ENCODE data around the gene KIF20A. TPM values are rescaled to one million over a fixed set of nuclear protein-coding genes. Genes with fewer than 3 reads are reported as not detected.
A peak's percentile ranks its signal among the peaks of the same experiment; 100 is the strongest.

KIF20A gene
- total RNA-seq, 1 experiment from 2014 or later = 67.1 TPM

- Histone ChIP-seq H3K27ac (ENCODE audit: insufficient read length, low read depth, low read length) (no peak overlapping the region), H3K14ac (ENCODE audit: insufficient read depth, low read length) (no peak overlapping the region), H3K4me2 (ENCODE audit: insufficient read depth, insufficient read length, low read length) (no peak overlapping the region), H3K4me1 (ENCODE audit: insufficient read depth, low read length) (no peaks in the 10 kb centered on the region), H3K9ac (ENCODE audit: extremely low read depth, insufficient read length, low read length) (no peak overlapping the region), H2BK5ac (ENCODE audit: insufficient read length, low read length) (no peak overlapping the region), H3K56ac (ENCODE audit: insufficient read length, low read depth, low read length) (no peak overlapping the region), H2BK12ac (ENCODE audit: insufficient read length, low read depth, low read length) (no peak overlapping the region), H3K9me3 (ENCODE audit: control insufficient read depth, low read depth, low read length) (no peaks in the 10 kb centered on the region), H3K79me2 (ENCODE audit: insufficient read depth, low read length) (peaks cover 8% of the 10 kb centered on the region), H4K5ac (ENCODE audit: insufficient read length, low read depth, low read length) (no peak overlapping the region), H3K79me1 (ENCODE audit: insufficient read depth, low read depth, low read length, poor library complexity, severe bottlenecking) (no peaks in the 10 kb centered on the region), H4K91ac (ENCODE audit: insufficient read length, low read depth, low read length) (no peak overlapping the region), H3K23ac (ENCODE audit: insufficient read length, low read depth, low read length) (no peak overlapping the region), H3K23me2 (ENCODE audit: insufficient read length, low read depth, low read length, poor library complexity, severe bottlenecking) (peaks cover 3% of the 10 kb centered on the region), H4K8ac (replicated peaks; ENCODE audit: insufficient read length, low read depth, low read length) (no peak overlapping the region), H2AFZ (ENCODE audit: low read length) (no peak overlapping the region), H2BK20ac (ENCODE audit: low read depth, low read length, poor library complexity, severe bottlenecking) (no peak overlapping the region), H4K20me1 (ENCODE audit: control insufficient read depth, insufficient read depth, insufficient read length) (no peaks in the 10 kb centered on the region), H3T11ph (ENCODE audit: low read length) (no peak overlapping the region), H3K4ac (ENCODE audit: low read depth, low read length) (no peak overlapping the region), H2AK5ac (ENCODE audit: insufficient read length, low read length) (no peak overlapping the region), H3K27me3 (ENCODE audit: insufficient read depth, low read length) (no peaks in the 10 kb centered on the region), H2BK15ac (ENCODE audit: low read depth, low read length) (no peak overlapping the region), H3K18ac (ENCODE audit: insufficient read length, low read depth, low read length) (no peak overlapping the region), H2BK120ac (ENCODE audit: low read depth, low read length, poor library complexity, severe bottlenecking) (no peak overlapping the region)
- TF ChIP-seq CTCF (conservative IDR thresholded peaks at IDR 0.05) = no peak
- H3K36me3 Mint-ChIP-seq (ENCODE audit: insufficient read depth in 1 of 3, low read depth in 3 of 3) = peaks cover 2 to 21% (median 15%) of the 10 kb centered on the region in 3 experiments; a peak in 5 of 7 replicates
- H3K9me3 Mint-ChIP-seq = peaks cover 0 to 6% of the 10 kb centered on the region in 2 experiments; a peak in 1 of 5 replicates
- peak overlapping the region in 1 of 2 experiments; percentile 66; a peak in 2 of 5 replicates for H3K4me3 Mint-ChIP-seq
- WGBS (ENCODE audit: extremely low coverage, insufficient read length, low lambda C conversion rate) = no CpG with 5 or more reads among the region's 3 CpGs
- H3K27ac Mint-ChIP-seq = no peak overlapping the region
- DNase-seq = no peak
- H3K4me1 Mint-ChIP-seq = peaks cover 4 to 15% of the 10 kb centered on the region in 2 experiments; a peak in 2 of 4 replicates
- H3K27me3 Mint-ChIP-seq (ENCODE audit: low read depth) = peaks cover 2% of the 10 kb centered on the region; the same call in 1 of the 2 replicates
Observed at GRCh38 chr5:138210985-138211384, 32.1 kb downstream of the KIF20A start.

All from H9 (cell line).